GM12878 (cell line): Measurements from ENCODE around the gene RINL. TPM values are rescaled to one million over a fixed set of nuclear protein-coding genes. Genes with fewer than 3 reads are reported as not detected.

ENCODE experiments used
- EGR1 ChIP-seq, 2 experiments: IDR thresholded peaks; 1 replicate in 1 of 2; 2 replicates in 1 of 2; pipeline ENCODE4 v1.6.1; 2011 to 2012; ENCODE audit warnings: low read depth in 2 of 2, low read length in 2 of 2, borderline replicate concordance in 1 of 2, mild to moderate bottlenecking in 1 of 2, moderate library complexity in 1 of 2
- ESRRA ChIP-seq: IDR thresholded peaks from 2 replicates; pipeline ENCODE4 v1.6.1; 2012; ENCODE audit warnings: mild to moderate bottlenecking, low read length, improper control_type of control experiment
- NR2F1 ChIP-seq: fragments of 450-650 bp; conservative IDR thresholded peaks from 2 replicates; pipeline ENCODE4 v1.6.1; 2017; ENCODE audit warnings: mild to moderate bottlenecking
- RAD51 ChIP-seq: fragments of 450-650 bp; IDR thresholded peaks from 2 replicates; pipeline ENCODE4 v1.6.1; 2016; ENCODE audit warnings: moderate library complexity, mild to moderate bottlenecking, inconsistent platforms
- SPI1 ChIP-seq: IDR thresholded peaks from 2 replicates; pipeline ENCODE4 v1.6.1; 2011; ENCODE audit warnings: low read depth, mild to moderate bottlenecking, low read length, moderate library complexity, borderline replicate concordance; ENCODE audit not compliant: insufficient read depth
- TCF7 ChIP-seq: IDR thresholded peaks from 2 replicates; pipeline ENCODE4 v1.6.1; 2014; ENCODE audit warnings: antibody characterized with exemption, borderline replicate concordance
- YY1 ChIP-seq: IDR thresholded peaks from 2 replicates; pipeline ENCODE4 v1.6.1; 2011; ENCODE audit warnings: low read depth, mild to moderate bottlenecking, low read length
- ZBED1 ChIP-seq: IDR thresholded peaks from 2 replicates; pipeline ENCODE4 v1.6.1; 2016; ENCODE audit warnings: borderline replicate concordance
- ZNF207 ChIP-seq: fragments of 450-650 bp; IDR thresholded peaks from 2 replicates; pipeline ENCODE4 v1.6.1; 2014; ENCODE audit warnings: antibody characterized with exemption, mild to moderate bottlenecking, borderline replicate concordance
- ZNF217 ChIP-seq: fragments of 450-650 bp; IDR thresholded peaks from 2 replicates; pipeline ENCODE4 v1.6.1; 2017; ENCODE audit warnings: antibody characterized with exemption, mild to moderate bottlenecking
- polyA plus RNA-seq, 11 experiments: library from polyadenylated mRNA; depleted of rRNA in 4 of 11; unstranded in 6 of 11; stranded (reverse) in 5 of 11; fragments of >200 nt; fragmentation: Nextera tagmentation in 4 of 11; fragmentation: Illumina TruSeq in 1 of 11; extraction: Ambion mirVana in 4 of 11; extraction: Trizol in 1 of 11; gene quantifications; 1 replicate in 1 of 11; 2 replicates in 10 of 11; pipeline versions ENCODE4 v1.2.1 to v1.2.3, GENCODE V29; 2011 to 2016; ENCODE audit warnings: inconsistent platforms in 2 of 11, missing spikeins in 2 of 11, low read depth in 1 of 11
- total RNA-seq, 4 experiments: library from RNA; depleted of rRNA in 3 of 4; stranded (reverse); fragments of >200 nt in 3 of 4; fragmentation: Illumina TruSeq in 1 of 4; extraction: Trizol in 1 of 4; gene quantifications; 2 replicates each; pipeline versions ENCODE4 v1.2.1 to v1.2.3, GENCODE V29; 2013 to 2021
- TF ChIP-seq, protein P1 (sequence below): fragments of 450-650 bp; formaldehyde crosslinking; IDR thresholded peaks from 2 replicates; pipeline ENCODE4 v1.4.0; 2020; ENCODE audit warnings: mild to moderate bottlenecking, moderate library complexity
- TF ChIP-seq, protein P2 (sequence below): fragments of 450-650 bp; IDR thresholded peaks from 2 replicates; pipeline ENCODE4 v1.6.1; 2016; ENCODE audit warnings: mild to moderate bottlenecking
- TF ChIP-seq, protein P3 (sequence below): fragments of 450-650 bp; conservative IDR thresholded peaks from 2 replicates; pipeline ENCODE4 v1.6.1; 2017; ENCODE audit warnings: mild to moderate bottlenecking, moderate library complexity
- TF ChIP-seq, protein P4 (sequence below): fragments of 450-650 bp; formaldehyde crosslinking; IDR thresholded peaks from 2 replicates; pipeline ENCODE4 v1.4.0; 2022; ENCODE audit warnings: mild to moderate bottlenecking, moderate library complexity
- TF ChIP-seq, protein P5 (sequence below): IDR thresholded peaks from 2 replicates; pipeline ENCODE4 v1.6.1; 2011; ENCODE audit warnings: low read depth, mild to moderate bottlenecking, low read length, moderate library complexity, borderline replicate concordance; ENCODE audit errors: extremely low read depth
- TF ChIP-seq, protein P6 (sequence below): IDR thresholded peaks from 2 replicates; pipeline ENCODE4 v1.6.1; 2012; ENCODE audit warnings: low read depth, low read length, improper control_type of control experiment
- TF ChIP-seq, protein P7 (sequence below): IDR thresholded peaks from 2 replicates; pipeline ENCODE4 v1.6.1; 2012; ENCODE audit warnings: low read depth, low read length, improper control_type of control experiment

RINL gene
- total and polyA plus RNA-seq, 10 of the 15 experiments (the other 5 are each of a cell fraction or from before 2014, with no cell fraction given): 14.5 to 64.2 (median 47.6) TPM

DNA sequence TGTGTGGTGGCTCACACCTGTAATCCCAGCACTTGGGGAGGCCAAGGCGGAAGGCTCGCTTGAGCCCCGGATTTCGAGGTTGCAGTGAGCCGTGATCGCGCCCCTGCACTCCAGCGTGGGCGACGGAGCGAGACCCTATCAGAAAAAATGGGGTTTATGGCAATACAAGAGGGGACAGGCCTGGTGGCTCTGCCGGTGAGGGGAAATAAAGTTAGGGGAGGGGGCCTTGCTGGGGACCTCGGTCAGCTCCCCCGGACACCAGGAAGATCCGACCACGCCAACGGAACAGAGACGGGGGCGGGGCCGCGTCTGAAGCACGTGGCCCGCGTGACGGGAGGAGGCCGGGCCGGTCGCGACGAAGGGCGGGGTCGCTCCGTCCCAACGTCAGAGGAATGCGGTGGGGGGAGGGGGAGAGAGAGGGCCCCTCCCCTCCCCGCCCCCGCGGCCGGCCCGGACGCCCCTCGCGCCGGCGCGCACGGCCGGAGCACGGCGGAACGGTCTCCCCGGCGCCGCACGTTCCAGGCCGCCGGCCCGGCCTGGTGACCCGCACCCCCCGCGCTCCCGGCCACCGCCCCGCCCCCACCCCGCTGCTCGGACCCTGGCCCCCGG, 26.3 kb downstream of the RINL start (continued):
- TF ChIP-seq, protein P1, sequence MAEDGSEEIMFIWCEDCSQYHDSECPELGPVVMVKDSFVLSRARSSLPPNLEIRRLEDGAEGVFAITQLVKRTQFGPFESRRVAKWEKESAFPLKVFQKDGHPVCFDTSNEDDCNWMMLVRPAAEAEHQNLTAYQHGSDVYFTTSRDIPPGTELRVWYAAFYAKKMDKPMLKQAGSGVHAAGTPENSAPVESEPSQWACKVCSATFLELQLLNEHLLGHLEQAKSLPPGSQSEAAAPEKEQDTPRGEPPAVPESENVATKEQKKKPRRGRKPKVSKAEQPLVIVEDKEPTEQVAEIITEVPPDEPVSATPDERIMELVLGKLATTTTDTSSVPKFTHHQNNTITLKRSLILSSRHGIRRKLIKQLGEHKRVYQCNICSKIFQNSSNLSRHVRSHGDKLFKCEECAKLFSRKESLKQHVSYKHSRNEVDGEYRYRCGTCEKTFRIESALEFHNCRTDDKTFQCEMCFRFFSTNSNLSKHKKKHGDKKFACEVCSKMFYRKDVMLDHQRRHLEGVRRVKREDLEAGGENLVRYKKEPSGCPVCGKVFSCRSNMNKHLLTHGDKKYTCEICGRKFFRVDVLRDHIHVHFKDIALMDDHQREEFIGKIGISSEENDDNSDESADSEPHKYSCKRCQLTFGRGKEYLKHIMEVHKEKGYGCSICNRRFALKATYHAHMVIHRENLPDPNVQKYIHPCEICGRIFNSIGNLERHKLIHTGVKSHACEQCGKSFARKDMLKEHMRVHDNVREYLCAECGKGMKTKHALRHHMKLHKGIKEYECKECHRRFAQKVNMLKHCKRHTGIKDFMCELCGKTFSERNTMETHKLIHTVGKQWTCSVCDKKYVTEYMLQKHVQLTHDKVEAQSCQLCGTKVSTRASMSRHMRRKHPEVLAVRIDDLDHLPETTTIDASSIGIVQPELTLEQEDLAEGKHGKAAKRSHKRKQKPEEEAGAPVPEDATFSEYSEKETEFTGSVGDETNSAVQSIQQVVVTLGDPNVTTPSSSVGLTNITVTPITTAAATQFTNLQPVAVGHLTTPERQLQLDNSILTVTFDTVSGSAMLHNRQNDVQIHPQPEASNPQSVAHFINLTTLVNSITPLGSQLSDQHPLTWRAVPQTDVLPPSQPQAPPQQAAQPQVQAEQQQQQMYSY (CRISPR knock-in tag): no peak
- TF ChIP-seq YY1: no peak; the same call in 1 of the 2 replicates
- peak in 1 of 2 experiments; percentile 97; a peak in 2 of 3 replicates for TF ChIP-seq EGR1 (IDR thresholded peaks at IDR 0.05; ENCODE audit: borderline replicate concordance in 1 of 2, low read depth in 2 of 2, low read length in 2 of 2)
- TF ChIP-seq, protein P2, sequence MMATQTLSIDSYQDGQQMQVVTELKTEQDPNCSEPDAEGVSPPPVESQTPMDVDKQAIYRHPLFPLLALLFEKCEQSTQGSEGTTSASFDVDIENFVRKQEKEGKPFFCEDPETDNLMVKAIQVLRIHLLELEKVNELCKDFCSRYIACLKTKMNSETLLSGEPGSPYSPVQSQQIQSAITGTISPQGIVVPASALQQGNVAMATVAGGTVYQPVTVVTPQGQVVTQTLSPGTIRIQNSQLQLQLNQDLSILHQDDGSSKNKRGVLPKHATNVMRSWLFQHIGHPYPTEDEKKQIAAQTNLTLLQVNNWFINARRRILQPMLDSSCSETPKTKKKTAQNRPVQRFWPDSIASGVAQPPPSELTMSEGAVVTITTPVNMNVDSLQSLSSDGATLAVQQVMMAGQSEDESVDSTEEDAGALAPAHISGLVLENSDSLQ: peak; percentile 53
- TF ChIP-seq ZNF217: no peak
- TF ChIP-seq NR2F1: no peak; the same call in 1 of the 2 replicates
- TF ChIP-seq, protein P3, sequence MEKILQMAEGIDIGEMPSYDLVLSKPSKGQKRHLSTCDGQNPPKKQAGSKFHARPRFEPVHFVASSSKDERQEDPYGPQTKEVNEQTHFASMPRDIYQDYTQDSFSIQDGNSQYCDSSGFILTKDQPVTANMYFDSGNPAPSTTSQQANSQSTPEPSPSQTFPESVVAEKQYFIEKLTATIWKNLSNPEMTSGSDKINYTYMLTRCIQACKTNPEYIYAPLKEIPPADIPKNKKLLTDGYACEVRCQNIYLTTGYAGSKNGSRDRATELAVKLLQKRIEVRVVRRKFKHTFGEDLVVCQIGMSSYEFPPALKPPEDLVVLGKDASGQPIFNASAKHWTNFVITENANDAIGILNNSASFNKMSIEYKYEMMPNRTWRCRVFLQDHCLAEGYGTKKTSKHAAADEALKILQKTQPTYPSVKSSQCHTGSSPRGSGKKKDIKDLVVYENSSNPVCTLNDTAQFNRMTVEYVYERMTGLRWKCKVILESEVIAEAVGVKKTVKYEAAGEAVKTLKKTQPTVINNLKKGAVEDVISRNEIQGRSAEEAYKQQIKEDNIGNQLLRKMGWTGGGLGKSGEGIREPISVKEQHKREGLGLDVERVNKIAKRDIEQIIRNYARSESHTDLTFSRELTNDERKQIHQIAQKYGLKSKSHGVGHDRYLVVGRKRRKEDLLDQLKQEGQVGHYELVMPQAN: peak; percentile 79; the same call in 1 of the 2 replicates
- TF ChIP-seq ZBED1: no peak
- TF ChIP-seq, protein P4, sequence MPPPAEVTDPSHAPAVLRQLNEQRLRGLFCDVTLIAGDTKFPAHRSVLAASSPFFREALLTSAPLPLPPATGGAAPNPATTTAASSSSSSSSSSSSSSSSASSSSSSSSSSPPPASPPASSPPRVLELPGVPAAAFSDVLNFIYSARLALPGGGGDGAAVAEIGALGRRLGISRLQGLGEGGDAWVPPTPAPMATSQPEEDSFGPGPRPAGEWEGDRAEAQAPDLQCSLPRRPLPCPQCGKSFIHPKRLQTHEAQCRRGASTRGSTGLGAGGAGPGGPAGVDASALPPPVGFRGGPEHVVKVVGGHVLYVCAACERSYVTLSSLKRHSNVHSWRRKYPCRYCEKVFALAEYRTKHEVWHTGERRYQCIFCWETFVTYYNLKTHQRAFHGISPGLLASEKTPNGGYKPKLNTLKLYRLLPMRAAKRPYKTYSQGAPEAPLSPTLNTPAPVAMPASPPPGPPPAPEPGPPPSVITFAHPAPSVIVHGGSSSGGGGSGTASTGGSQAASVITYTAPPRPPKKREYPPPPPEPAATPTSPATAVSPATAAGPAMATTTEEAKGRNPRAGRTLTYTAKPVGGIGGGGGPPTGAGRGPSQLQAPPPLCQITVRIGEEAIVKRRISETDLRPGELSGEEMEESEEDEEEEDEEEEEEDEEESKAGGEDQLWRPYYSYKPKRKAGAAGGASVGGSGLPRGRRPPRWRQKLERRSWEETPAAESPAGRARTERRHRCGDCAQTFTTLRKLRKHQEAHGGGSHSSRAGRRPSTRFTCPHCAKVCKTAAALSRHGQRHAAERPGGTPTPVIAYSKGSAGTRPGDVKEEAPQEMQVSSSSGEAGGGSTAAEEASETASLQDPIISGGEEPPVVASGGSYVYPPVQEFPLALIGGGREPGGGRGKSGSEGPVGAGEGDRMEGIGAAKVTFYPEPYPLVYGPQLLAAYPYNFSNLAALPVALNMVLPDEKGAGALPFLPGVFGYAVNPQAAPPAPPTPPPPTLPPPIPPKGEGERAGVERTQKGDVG (CRISPR knock-in tag): no peak
- TF ChIP-seq, protein P5, sequence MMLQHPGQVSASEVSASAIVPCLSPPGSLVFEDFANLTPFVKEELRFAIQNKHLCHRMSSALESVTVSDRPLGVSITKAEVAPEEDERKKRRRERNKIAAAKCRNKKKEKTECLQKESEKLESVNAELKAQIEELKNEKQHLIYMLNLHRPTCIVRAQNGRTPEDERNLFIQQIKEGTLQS: 0 out of 2 replicates have a peak, but pooled peaks have one; percentile 39
- TF ChIP-seq ESRRA: no peak
- peak; percentile 81 for TF ChIP-seq RAD51
- no peak for TF ChIP-seq SPI1
- TF ChIP-seq, protein P6, sequence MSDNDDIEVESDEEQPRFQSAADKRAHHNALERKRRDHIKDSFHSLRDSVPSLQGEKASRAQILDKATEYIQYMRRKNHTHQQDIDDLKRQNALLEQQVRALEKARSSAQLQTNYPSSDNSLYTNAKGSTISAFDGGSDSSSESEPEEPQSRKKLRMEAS: peak; percentile 95
- no peak for TF ChIP-seq TCF7
- TF ChIP-seq, protein P7, sequence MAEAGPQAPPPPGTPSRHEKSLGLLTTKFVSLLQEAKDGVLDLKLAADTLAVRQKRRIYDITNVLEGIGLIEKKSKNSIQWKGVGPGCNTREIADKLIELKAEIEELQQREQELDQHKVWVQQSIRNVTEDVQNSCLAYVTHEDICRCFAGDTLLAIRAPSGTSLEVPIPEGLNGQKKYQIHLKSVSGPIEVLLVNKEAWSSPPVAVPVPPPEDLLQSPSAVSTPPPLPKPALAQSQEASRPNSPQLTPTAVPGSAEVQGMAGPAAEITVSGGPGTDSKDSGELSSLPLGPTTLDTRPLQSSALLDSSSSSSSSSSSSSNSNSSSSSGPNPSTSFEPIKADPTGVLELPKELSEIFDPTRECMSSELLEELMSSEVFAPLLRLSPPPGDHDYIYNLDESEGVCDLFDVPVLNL: no peak
- TF ChIP-seq ZNF207: no peak; the same call in 1 of the 2 replicates
